ENCODE measurements around the gene VAPA.

DNA sequence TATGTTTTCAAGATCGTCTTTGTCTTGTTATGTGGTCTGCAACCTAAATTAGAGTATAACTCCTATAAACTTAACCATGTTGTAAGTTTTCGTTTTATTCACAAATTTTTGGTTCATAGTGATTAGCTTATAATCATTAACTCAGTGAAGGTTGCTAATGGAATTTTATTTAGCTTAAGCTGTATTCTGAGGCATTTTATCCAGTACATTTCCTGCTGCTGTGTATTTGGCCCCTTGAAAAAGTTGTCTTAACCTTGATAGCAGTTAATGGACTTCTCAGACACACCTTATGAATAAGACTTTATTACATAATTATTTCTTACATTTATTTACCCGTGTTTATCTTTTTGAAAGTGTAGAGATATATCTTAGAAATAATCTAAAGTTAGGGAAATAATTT, 20.5 kb downstream of the VAPA start:
- TF ChIP-seq, protein P1, sequence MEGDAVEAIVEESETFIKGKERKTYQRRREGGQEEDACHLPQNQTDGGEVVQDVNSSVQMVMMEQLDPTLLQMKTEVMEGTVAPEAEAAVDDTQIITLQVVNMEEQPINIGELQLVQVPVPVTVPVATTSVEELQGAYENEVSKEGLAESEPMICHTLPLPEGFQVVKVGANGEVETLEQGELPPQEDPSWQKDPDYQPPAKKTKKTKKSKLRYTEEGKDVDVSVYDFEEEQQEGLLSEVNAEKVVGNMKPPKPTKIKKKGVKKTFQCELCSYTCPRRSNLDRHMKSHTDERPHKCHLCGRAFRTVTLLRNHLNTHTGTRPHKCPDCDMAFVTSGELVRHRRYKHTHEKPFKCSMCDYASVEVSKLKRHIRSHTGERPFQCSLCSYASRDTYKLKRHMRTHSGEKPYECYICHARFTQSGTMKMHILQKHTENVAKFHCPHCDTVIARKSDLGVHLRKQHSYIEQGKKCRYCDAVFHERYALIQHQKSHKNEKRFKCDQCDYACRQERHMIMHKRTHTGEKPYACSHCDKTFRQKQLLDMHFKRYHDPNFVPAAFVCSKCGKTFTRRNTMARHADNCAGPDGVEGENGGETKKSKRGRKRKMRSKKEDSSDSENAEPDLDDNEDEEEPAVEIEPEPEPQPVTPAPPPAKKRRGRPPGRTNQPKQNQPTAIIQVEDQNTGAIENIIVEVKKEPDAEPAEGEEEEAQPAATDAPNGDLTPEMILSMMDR (conservative IDR thresholded peaks at IDR 0.05; ENCODE audit: low read length): no peak
- no peak for TF ChIP-seq EZH2phosphoT487 (IDR thresholded peaks at IDR 0.05; ENCODE audit: borderline replicate concordance)

All from Loucy (cell line).